GM12873 (cell line): Measurements from ENCODE around the gene EN2.

Experiments
- TF ChIP-seq, protein P1 (sequence below): IDR thresholded peaks from 2 replicates; pipeline ENCODE4 v1.5.1; 2012; ENCODE audit warnings: low read depth, mild to moderate bottlenecking, moderate library complexity, low read length, control low read depth; ENCODE audit not compliant: insufficient read depth; ENCODE audit errors: missing control alignments

Gene EN2

DNA sequence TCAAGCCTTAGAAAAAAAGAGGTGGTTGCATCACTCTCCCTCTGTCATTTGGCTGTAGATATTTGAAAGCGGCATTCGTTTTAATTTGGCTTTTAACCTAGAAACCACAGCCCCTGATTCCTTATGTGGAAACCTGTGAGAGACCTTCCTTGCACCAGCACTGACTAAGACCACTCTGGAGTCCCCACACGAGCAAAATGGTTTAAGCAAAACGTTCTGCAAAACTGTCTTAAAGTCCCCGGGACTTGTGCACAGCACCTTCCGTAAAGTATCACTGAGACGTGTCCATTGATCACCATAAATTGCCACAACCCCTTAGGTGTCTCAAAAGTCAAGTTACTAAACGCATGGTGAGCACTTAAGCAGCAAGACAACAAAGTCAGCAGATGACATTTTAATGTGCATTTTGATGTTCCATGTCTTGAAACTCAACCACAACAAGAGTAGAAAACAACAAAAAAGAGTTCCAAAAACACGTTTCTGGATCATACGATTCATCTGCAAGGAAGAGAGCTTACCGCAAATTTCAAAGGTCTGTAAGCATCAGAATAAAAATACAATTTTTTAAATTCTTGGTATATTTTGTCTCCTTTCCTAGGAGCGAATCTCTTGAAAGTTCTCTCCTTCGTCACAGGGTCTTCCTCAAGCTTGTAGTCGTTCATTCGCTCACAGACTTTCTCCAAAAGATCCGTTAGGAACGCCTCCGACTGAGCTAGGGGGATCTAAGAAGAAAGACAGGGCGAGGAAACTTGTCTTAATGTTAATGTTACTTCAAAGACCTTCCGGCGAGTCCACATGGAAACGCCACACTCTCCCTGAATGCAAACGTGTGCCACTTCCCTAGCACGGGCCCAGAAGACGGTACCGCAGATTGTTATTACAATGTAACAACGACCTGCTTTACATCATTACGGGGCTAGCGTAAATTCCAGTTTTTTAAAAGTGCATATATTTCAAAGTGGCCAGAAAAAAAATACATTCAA lies 50.7 kb downstream of the EN2 start:
- TF ChIP-seq, protein P1, sequence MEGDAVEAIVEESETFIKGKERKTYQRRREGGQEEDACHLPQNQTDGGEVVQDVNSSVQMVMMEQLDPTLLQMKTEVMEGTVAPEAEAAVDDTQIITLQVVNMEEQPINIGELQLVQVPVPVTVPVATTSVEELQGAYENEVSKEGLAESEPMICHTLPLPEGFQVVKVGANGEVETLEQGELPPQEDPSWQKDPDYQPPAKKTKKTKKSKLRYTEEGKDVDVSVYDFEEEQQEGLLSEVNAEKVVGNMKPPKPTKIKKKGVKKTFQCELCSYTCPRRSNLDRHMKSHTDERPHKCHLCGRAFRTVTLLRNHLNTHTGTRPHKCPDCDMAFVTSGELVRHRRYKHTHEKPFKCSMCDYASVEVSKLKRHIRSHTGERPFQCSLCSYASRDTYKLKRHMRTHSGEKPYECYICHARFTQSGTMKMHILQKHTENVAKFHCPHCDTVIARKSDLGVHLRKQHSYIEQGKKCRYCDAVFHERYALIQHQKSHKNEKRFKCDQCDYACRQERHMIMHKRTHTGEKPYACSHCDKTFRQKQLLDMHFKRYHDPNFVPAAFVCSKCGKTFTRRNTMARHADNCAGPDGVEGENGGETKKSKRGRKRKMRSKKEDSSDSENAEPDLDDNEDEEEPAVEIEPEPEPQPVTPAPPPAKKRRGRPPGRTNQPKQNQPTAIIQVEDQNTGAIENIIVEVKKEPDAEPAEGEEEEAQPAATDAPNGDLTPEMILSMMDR, result no peak

DNA sequence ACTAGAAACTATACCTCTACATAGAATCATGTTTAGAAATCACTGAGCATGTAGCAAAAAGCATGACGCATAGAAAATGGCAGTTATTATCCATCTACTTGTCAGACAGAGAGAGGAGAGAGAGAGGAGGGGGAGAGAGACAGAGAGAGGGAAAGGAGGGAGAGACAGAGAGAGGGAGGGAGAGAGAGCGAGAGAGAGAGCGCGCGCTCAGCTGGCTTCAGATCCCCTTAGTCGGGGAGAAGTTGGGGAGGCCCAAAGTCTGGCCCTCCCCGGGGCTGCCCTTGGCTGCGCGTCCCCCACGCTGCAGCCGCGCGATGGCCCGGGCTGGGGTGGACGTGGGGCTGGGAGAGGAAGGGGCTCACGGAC lies 51.4 kb downstream of the EN2 start:
- TF ChIP-seq, protein P1, result no peak

DNA sequence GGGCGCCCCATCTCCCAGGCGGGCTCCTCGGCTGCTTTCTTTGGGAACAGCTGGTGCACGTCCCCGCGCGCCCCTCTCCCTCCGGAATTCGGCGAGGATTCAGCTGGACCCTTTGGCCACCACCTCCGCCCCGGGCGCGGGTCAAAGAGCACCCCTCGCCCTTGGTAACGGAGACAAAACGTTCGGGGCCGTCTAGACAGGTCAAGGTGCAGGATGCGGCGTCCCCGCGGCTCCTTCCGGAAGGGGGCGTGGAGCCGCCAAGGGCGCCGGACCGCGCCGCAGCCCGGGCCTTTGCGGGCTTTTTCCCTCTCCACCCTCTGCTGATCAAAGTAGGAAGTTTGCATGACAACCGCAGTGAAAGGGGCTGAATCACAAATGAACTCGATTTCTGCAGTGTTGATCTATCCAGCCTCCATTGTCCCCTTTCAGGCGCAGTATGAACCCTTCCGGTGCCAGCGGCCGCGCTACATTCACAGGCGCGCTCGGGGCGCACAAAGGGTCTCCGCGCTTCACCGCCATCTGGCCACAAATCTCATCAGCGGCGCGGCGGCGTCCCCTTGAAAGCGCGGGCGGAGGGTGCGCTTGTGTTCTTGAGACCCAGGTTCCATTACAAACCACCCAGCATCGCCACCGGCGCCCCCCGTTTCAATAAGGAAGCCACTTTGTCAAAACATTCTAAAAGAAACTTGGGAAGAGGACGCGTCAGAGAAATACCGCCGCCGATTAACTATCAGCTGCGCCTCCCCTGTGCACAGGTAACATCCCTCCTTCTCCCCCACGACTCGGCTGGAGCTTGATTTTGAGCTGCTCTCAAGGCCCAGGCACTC lies 52.0 kb downstream of the EN2 start:
- TF ChIP-seq, protein P1, result no peak

DNA sequence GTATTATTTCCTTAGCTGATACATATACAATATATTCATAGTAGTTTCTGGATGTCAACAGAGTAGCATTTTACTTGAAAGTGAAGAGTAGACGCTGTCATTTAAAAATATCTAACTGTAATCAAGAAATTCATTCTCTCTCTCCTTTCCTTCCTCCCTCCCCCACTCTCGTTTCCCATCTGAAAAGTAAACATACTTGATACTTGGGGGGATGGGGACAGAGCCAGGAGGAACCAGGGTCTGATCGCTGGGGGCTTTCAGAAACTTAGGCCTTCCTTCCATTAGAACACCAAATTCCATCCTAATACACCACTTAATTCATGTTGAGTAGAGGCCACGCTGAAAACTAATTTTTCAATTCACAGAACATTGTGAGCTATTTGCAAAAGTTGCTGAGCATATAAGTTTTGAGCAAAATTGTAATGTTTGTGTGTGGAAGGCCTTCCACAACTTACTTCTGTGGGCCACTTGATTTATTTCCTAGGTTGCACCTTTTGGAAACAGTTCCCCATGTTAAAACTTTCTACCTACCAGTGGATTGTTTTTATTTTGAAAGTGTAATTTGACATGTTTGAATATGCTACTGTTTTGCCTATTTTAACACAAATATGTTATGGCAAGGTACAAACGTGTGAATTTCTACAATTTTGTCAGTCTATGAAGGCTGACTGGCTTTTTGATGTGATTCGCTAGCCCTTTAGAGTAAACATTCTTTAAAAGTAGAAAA lies 53.2 kb downstream of the EN2 start:
- TF ChIP-seq, protein P1, result no peak

DNA sequence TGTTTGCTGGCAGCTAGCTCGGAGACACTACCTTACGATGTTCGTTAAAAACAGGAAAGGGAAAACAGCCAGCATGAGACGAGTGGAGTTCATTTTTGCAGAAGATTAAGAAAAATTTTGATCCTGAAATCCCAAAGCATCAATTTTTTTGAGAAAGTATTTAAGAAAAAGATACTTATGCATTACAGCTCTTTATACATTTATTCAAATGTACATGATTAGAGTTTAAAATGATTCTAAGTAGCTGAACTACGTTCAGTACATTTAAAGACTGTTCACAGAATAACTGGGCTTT lies 53.7 kb downstream of the EN2 start:
- TF ChIP-seq, protein P1, result no peak

DNA sequence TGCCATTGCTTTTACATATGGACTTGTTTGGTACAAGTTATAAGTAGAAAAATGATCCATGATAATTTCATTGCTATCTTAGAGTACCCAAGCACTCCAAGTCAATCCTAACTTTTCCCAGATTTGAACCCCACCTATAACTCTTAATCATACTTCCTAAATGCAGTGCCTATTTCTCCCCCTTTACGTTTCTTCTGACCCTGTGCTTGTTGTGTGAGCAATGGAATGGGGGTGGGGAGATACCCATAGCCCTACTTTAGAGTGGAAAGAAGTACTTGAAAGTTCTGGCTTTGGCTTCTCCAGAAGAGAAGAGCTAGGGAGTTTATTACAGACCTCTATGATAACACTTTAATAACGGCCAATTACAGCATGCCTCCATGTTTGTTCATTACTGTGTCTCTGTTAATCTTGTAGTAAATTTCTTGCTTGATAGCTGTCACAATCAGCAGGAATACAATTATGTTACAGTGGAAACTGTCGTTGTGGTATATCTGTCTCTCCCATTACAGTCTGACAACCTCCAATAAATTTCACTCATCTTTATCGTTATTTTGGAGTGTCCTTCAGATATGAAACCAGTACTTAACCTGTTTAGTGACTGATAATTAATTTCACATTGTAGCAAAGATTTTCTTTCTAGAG lies 54.4 kb downstream of the EN2 start:
- TF ChIP-seq, protein P1, result no peak
